Measurements from ENCODE around the gene CEACAM18.

GRCh38 chr19:51477344-51477743, 995 bp upstream of the CEACAM18 start:
- TF ChIP-seq CTCF (IDR thresholded peaks at IDR 0.05) (no peak), POLR2A (IDR thresholded peaks at IDR 0.05) (no peak)
